ENCODE measurements around the gene CASP10. TPM values are rescaled to one million over a fixed set of nuclear protein-coding genes. Genes with fewer than 3 reads are reported as not detected.

Gene CASP10
- total and polyA plus RNA-seq, 2 of the 13 experiments (the other 11 are each of a cell fraction or from before 2014, with no cell fraction given) = 22.2 to 23.8 TPM

GRCh38 chr2:201158111-201158929, 24.6 kb upstream of the CASP10 start (continued):
- TF ChIP-seq ARID5B (CRISPR knock-in tag; IDR thresholded peaks at IDR 0.05) = peak; percentile 63; the same call in 1 of the 2 replicates
- TF ChIP-seq TEAD3 (CRISPR knock-in tag; optimal IDR thresholded peaks at IDR 0.05; ENCODE audit: borderline replicate concordance) = peak; percentile 55
- TF ChIP-seq RFXANK (CRISPR knock-in tag; IDR thresholded peaks at IDR 0.05) = 0 out of 2 replicates have a peak, but pooled peaks have one; percentile 60
- TF ChIP-seq CREBL2 (CRISPR knock-in tag; IDR thresholded peaks at IDR 0.05; ENCODE audit: borderline replicate concordance) = no peak
- TF ChIP-seq MAX (IDR thresholded peaks at IDR 0.05) = peak; percentile 29; the same call in 1 of the 2 replicates
- no peak for TF ChIP-seq ZNF143 (CRISPR knock-in tag; IDR thresholded peaks at IDR 0.05)
- peak; percentile 78; the same call in 1 of the 2 replicates for TF ChIP-seq REPIN1 (CRISPR knock-in tag; IDR thresholded peaks at IDR 0.05; ENCODE audit: borderline replicate concordance, low read depth)
- TF ChIP-seq ZNF124 (CRISPR knock-in tag; IDR thresholded peaks at IDR 0.05) = 0 out of 2 replicates have a peak, but pooled peaks have one; percentile 53
- TF ChIP-seq BCL6 (CRISPR knock-in tag; IDR thresholded peaks at IDR 0.05) = peak; percentile 49
- TF ChIP-seq KDM4B (CRISPR knock-in tag; IDR thresholded peaks at IDR 0.05) = no peak
- peak; percentile 8; the same call in 1 of the 2 replicates for TF ChIP-seq FOXJ3 (CRISPR knock-in tag; IDR thresholded peaks at IDR 0.05; ENCODE audit: borderline replicate concordance)
- peak; percentile 40; the same call in 1 of the 2 replicates for TF ChIP-seq RXRB (CRISPR knock-in tag; IDR thresholded peaks at IDR 0.05; ENCODE audit: borderline replicate concordance)
- 0 out of 2 replicates have a peak, but pooled peaks have one; percentile 34 for TF ChIP-seq POGZ (CRISPR knock-in tag; IDR thresholded peaks at IDR 0.05)
- TF ChIP-seq FOXO1 (CRISPR knock-in tag; IDR thresholded peaks at IDR 0.05) = peak; percentile 55; the same call in 1 of the 2 replicates
- peak; percentile 50; the same call in 1 of the 2 replicates for TF ChIP-seq RAD51 (IDR thresholded peaks at IDR 0.05; ENCODE audit: borderline replicate concordance)
- TF ChIP-seq ZNF44 (CRISPR knock-in tag; IDR thresholded peaks at IDR 0.05) = peak; percentile 95; the same call in 1 of the 2 replicates
- TF ChIP-seq ZBTB21 (CRISPR knock-in tag; IDR thresholded peaks at IDR 0.05) = 0 out of 2 replicates have a peak, but pooled peaks have one; percentile 12
- TF ChIP-seq STAG1 (CRISPR knock-in tag; IDR thresholded peaks at IDR 0.05) = peak; percentile 94
- peak; percentile 63; the same call in 1 of the 2 replicates for TF ChIP-seq ZKSCAN8 (CRISPR knock-in tag; IDR thresholded peaks at IDR 0.05; ENCODE audit: borderline replicate concordance)
- TF ChIP-seq HMGXB4 (CRISPR knock-in tag; IDR thresholded peaks at IDR 0.05; ENCODE audit: borderline replicate concordance in 1 of 2, low read depth in 1 of 2) = peak; percentile 34 to 79; a peak in 2 of 4 replicates
- peak; percentile 36; the same call in 1 of the 2 replicates for TF ChIP-seq NR2F2 (IDR thresholded peaks at IDR 0.05; ENCODE audit: borderline replicate concordance, low read depth)
- TF ChIP-seq ZBTB3 (CRISPR knock-in tag; IDR thresholded peaks at IDR 0.05; ENCODE audit: borderline replicate concordance, low read depth) = no peak

All from HepG2 (cell line).